ENCODE results near the gene COL15A1.
A peak's percentile ranks its signal among the peaks of the same experiment; 100 is the strongest.

The COL15A1 gene

GRCh38 chr9:98916660-98917059 lies 27.0 kb upstream of the COL15A1 start:
- H3K23ac ChIP-seq (ENCODE audit: low read length) = no peak overlapping the region

GRCh38 chr9:98917746-98918487 lies 25.8 kb upstream of the COL15A1 start:
- Histone ChIP-seq H2AK5ac (ENCODE audit: low read length) (no peak overlapping the region), H4K8ac (ENCODE audit: low read depth, low read length) (no peak overlapping the region), H3K9ac (ENCODE audit: low read length) (no peak overlapping the region), H3K79me1 (ENCODE audit: low read length) (no peaks in the 10 kb centered on the region), H3K23ac (ENCODE audit: low read length) (no peak overlapping the region), H3K36me3 (ENCODE audit: control insufficient read depth, insufficient read depth, low read length) (no peaks in the 10 kb centered on the region), H3K4ac (ENCODE audit: low read depth, low read length) (no peak overlapping the region), H3K27me3 (ENCODE audit: insufficient read depth, low read length, poor library complexity) (no peaks in the 10 kb centered on the region), H3K4me1 (ENCODE audit: control insufficient read depth, low read depth, low read length) (peaks cover 2% of the 10 kb centered on the region), H3K18ac (ENCODE audit: low read length) (no peak overlapping the region), H4K5ac (ENCODE audit: low read length) (no peak overlapping the region), H2BK120ac (ENCODE audit: low read depth, low read length) (no peak overlapping the region), H3K56ac (ENCODE audit: low read length) (no peak overlapping the region), H3K27ac (ENCODE audit: low read depth, low read length) (no peak overlapping the region), H3K79me2 (ENCODE audit: control insufficient read depth, insufficient read depth, low read length) (no peaks in the 10 kb centered on the region), H2BK15ac (replicated peaks; ENCODE audit: low read depth) (no peak overlapping the region), H3K4me3 (ENCODE audit: low read length) (no peak overlapping the region), H2BK5ac (ENCODE audit: low read length) (no peak overlapping the region), H3K4me2 (ENCODE audit: low read length) (no peak overlapping the region)
- no peak for DNase-seq
- no CpG with 5 or more reads among the region's 5 CpGs for WGBS (ENCODE audit: extremely low coverage, insufficient coverage, low lambda C conversion rate)

More at GRCh38 chr9:98916660-98917059, 27.0 kb upstream of the COL15A1 start:
- no peaks in the 10 kb centered on the region for H3K4me1 ChIP-seq (ENCODE audit: control insufficient read depth, low read depth, low read length)
- H3K9ac ChIP-seq (ENCODE audit: low read length) = peak overlapping the region; percentile 25
- no peak overlapping the region for H2BK120ac ChIP-seq (ENCODE audit: low read depth, low read length)
- no peak overlapping the region for H4K5ac ChIP-seq (ENCODE audit: low read length)
- H3K36me3 ChIP-seq (ENCODE audit: control insufficient read depth, insufficient read depth, low read length) = no peaks in the 10 kb centered on the region
- peak; percentile 83 for DNase-seq
- no peaks in the 10 kb centered on the region for H3K27me3 ChIP-seq (ENCODE audit: insufficient read depth, low read length, poor library complexity)
- H2BK5ac ChIP-seq (ENCODE audit: low read length) = no peak overlapping the region
- no CpG with 5 or more reads among the region's 9 CpGs for WGBS (ENCODE audit: extremely low coverage, insufficient coverage, low lambda C conversion rate)
- H4K8ac ChIP-seq (ENCODE audit: low read depth, low read length) = no peak overlapping the region
- H2AK5ac ChIP-seq (ENCODE audit: low read length) = no peak overlapping the region
- H3K79me1 ChIP-seq (ENCODE audit: low read length) = no peaks in the 10 kb centered on the region
- no peak overlapping the region for H3K4ac ChIP-seq (ENCODE audit: low read depth, low read length)
- H3K79me2 ChIP-seq (ENCODE audit: control insufficient read depth, insufficient read depth, low read length) = no peaks in the 10 kb centered on the region
- H3K18ac ChIP-seq (ENCODE audit: low read length) = peak overlapping the region; percentile 69
- no peak overlapping the region for H3K56ac ChIP-seq (ENCODE audit: low read length)
- H2BK15ac ChIP-seq (replicated peaks; ENCODE audit: low read depth) = no peak overlapping the region
- no peak overlapping the region for H3K27ac ChIP-seq (ENCODE audit: low read depth, low read length)
- no peak overlapping the region for H3K4me3 ChIP-seq (ENCODE audit: low read length)
- H3K4me2 ChIP-seq (ENCODE audit: low read length) = no peak overlapping the region

- no peak overlapping the region for H2AK5ac ChIP-seq (ENCODE audit: low read length)
- no peak overlapping the region for H2BK5ac ChIP-seq (ENCODE audit: low read length)
- no peak overlapping the region for H4K8ac ChIP-seq (ENCODE audit: low read depth, low read length)
- no peak for DNase-seq
- H3K27ac ChIP-seq (ENCODE audit: low read depth, low read length) = no peak overlapping the region
- no peak overlapping the region for H3K4ac ChIP-seq (ENCODE audit: low read depth, low read length)
- H2BK15ac ChIP-seq (replicated peaks; ENCODE audit: low read depth) = no peak overlapping the region
- no peaks in the 10 kb centered on the region for H3K79me1 ChIP-seq (ENCODE audit: low read length)
- H3K36me3 ChIP-seq (ENCODE audit: control insufficient read depth, insufficient read depth, low read length) = no peaks in the 10 kb centered on the region
- no peak overlapping the region for H3K56ac ChIP-seq (ENCODE audit: low read length)
- no peak overlapping the region for H3K18ac ChIP-seq (ENCODE audit: low read length)
- no peak overlapping the region for H4K5ac ChIP-seq (ENCODE audit: low read length)
- no peak overlapping the region for H2BK120ac ChIP-seq (ENCODE audit: low read depth, low read length)
- H3K9ac ChIP-seq (ENCODE audit: low read length) = no peak overlapping the region
- H3K79me2 ChIP-seq (ENCODE audit: control insufficient read depth, insufficient read depth, low read length) = no peaks in the 10 kb centered on the region
- H3K4me2 ChIP-seq (ENCODE audit: low read length) = no peak overlapping the region
- peaks cover 14% of the 10 kb centered on the region for H3K4me1 ChIP-seq (ENCODE audit: control insufficient read depth, low read depth, low read length)
- H3K4me3 ChIP-seq (ENCODE audit: low read length) = no peak overlapping the region
- no CpG with 5 or more reads among the region's 1 CpG for WGBS (ENCODE audit: extremely low coverage, insufficient coverage, low lambda C conversion rate)
- H3K27me3 ChIP-seq (ENCODE audit: insufficient read depth, low read length, poor library complexity) = no peaks in the 10 kb centered on the region
- H3K23ac ChIP-seq (ENCODE audit: low read length) = no peak overlapping the region
These were observed 22.0 kb upstream of the COL15A1 start for GRCh38 chr9:98921732-98922131.

GRCh38 chr9:98922721-98923435 lies 20.8 kb upstream of the COL15A1 start:
- no peak overlapping the region for H3K23ac ChIP-seq (ENCODE audit: low read length)
- H3K27me3 ChIP-seq (ENCODE audit: insufficient read depth, low read length, poor library complexity) = no peaks in the 10 kb centered on the region
- H3K36me3 ChIP-seq (ENCODE audit: control insufficient read depth, insufficient read depth, low read length) = no peaks in the 10 kb centered on the region
- no peak overlapping the region for H3K27ac ChIP-seq (ENCODE audit: low read depth, low read length)
- H2BK5ac ChIP-seq (ENCODE audit: low read length) = no peak overlapping the region
- H4K8ac ChIP-seq (ENCODE audit: low read depth, low read length) = no peak overlapping the region
- no peak overlapping the region for H3K9ac ChIP-seq (ENCODE audit: low read length)
- H3K18ac ChIP-seq (ENCODE audit: low read length) = peak overlapping the region; percentile 51
- H2BK15ac ChIP-seq (replicated peaks; ENCODE audit: low read depth) = no peak overlapping the region
- H3K4me3 ChIP-seq (ENCODE audit: low read length) = no peak overlapping the region
- H4K5ac ChIP-seq (ENCODE audit: low read length) = no peak overlapping the region
- no peak overlapping the region for H2BK120ac ChIP-seq (ENCODE audit: low read depth, low read length)
- no peaks in the 10 kb centered on the region for H3K79me1 ChIP-seq (ENCODE audit: low read length)
- H3K4me2 ChIP-seq (ENCODE audit: low read length) = no peak overlapping the region
- no peak overlapping the region for H3K4ac ChIP-seq (ENCODE audit: low read depth, low read length)
- no peak overlapping the region for H3K56ac ChIP-seq (ENCODE audit: low read length)
- no peaks in the 10 kb centered on the region for H3K79me2 ChIP-seq (ENCODE audit: control insufficient read depth, insufficient read depth, low read length)
- no peak for DNase-seq
- peaks cover 14% of the 10 kb centered on the region for H3K4me1 ChIP-seq (ENCODE audit: control insufficient read depth, low read depth, low read length)
- H2AK5ac ChIP-seq (ENCODE audit: low read length) = no peak overlapping the region
- WGBS (ENCODE audit: extremely low coverage, insufficient coverage, low lambda C conversion rate) = no CpG with 5 or more reads among the region's 4 CpGs

- H3K27me3 ChIP-seq (ENCODE audit: insufficient read depth, low read length, poor library complexity) = no peaks in the 10 kb centered on the region
- no peak overlapping the region for H2BK5ac ChIP-seq (ENCODE audit: low read length)
- peak overlapping the region; percentile 60 for H3K27ac ChIP-seq (ENCODE audit: low read depth, low read length)
- H3K4me2 ChIP-seq (ENCODE audit: low read length) = no peak overlapping the region
- DNase-seq = peak; percentile 93
- no peaks in the 10 kb centered on the region for H3K36me3 ChIP-seq (ENCODE audit: control insufficient read depth, insufficient read depth, low read length)
- H4K5ac ChIP-seq (ENCODE audit: low read length) = no peak overlapping the region
- H3K56ac ChIP-seq (ENCODE audit: low read length) = no peak overlapping the region
- H3K79me1 ChIP-seq (ENCODE audit: low read length) = no peaks in the 10 kb centered on the region
- H3K18ac ChIP-seq (ENCODE audit: low read length) = peak overlapping the region; percentile 65
- H2BK15ac ChIP-seq (replicated peaks; ENCODE audit: low read depth) = no peak overlapping the region
- no peak overlapping the region for H3K9ac ChIP-seq (ENCODE audit: low read length)
- WGBS (ENCODE audit: extremely low coverage, insufficient coverage, low lambda C conversion rate) = no CpG with 5 or more reads among the region's 5 CpGs
- H3K23ac ChIP-seq (ENCODE audit: low read length) = no peak overlapping the region
- peak overlapping the region; percentile 47 for H2BK120ac ChIP-seq (ENCODE audit: low read depth, low read length)
- H3K79me2 ChIP-seq (ENCODE audit: control insufficient read depth, insufficient read depth, low read length) = no peaks in the 10 kb centered on the region
- peaks cover 14% of the 10 kb centered on the region for H3K4me1 ChIP-seq (ENCODE audit: control insufficient read depth, low read depth, low read length)
- H3K4me3 ChIP-seq (ENCODE audit: low read length) = no peak overlapping the region
- no peak overlapping the region for H2AK5ac ChIP-seq (ENCODE audit: low read length)
- no peak overlapping the region for H4K8ac ChIP-seq (ENCODE audit: low read depth, low read length)
- no peak overlapping the region for H3K4ac ChIP-seq (ENCODE audit: low read depth, low read length)
These were observed 20.1 kb upstream of the COL15A1 start for GRCh38 chr9:98923451-98924123.

All from mesendoderm (in vitro differentiated cells).